Measurements from ENCODE around the gene DSC1.

The DSC1 gene, protein sequence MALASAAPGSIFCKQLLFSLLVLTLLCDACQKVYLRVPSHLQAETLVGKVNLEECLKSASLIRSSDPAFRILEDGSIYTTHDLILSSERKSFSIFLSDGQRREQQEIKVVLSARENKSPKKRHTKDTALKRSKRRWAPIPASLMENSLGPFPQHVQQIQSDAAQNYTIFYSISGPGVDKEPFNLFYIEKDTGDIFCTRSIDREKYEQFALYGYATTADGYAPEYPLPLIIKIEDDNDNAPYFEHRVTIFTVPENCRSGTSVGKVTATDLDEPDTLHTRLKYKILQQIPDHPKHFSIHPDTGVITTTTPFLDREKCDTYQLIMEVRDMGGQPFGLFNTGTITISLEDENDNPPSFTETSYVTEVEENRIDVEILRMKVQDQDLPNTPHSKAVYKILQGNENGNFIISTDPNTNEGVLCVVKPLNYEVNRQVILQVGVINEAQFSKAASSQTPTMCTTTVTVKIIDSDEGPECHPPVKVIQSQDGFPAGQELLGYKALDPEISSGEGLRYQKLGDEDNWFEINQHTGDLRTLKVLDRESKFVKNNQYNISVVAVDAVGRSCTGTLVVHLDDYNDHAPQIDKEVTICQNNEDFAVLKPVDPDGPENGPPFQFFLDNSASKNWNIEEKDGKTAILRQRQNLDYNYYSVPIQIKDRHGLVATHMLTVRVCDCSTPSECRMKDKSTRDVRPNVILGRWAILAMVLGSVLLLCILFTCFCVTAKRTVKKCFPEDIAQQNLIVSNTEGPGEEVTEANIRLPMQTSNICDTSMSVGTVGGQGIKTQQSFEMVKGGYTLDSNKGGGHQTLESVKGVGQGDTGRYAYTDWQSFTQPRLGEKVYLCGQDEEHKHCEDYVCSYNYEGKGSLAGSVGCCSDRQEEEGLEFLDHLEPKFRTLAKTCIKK

DNA sequence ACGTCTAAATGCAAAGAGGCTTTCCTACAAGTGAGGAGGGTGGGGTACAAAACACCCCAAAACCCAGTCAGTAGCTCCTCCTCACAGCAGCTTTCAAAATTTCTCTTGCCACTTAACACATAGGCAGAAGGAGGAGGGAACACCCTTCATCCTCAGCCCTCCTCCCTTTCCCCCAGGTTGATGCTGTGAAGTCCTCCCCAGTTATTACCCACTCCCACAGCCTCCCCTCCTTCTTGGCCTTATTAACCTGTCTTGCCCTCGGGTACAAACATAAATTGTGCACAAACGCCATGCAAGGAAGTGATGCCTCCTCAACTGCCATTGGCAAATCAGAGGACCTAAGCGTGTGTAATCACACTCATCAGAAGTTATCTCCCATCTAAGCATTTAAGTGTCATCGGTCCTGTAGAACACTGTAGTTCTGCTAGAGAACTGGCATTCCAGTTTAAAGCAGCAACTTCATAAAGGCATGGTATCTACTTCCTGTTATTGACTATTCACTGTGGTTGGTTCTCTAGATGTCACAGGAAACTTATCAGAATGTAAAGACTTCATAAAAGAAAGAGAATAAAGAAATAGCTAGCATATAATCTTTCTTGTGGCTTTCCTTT, at the start of gene DSC1:
DSC1 (minus strand) TSS at position 32 of the 611 bp plus-strand sequence. CDS start 262 bp downstream, outside the sequence.
- no peak within 1 kb of the TSS for H3K4me3 ChIP-seq (ENCODE audit: low read depth, low read length)

DNA sequence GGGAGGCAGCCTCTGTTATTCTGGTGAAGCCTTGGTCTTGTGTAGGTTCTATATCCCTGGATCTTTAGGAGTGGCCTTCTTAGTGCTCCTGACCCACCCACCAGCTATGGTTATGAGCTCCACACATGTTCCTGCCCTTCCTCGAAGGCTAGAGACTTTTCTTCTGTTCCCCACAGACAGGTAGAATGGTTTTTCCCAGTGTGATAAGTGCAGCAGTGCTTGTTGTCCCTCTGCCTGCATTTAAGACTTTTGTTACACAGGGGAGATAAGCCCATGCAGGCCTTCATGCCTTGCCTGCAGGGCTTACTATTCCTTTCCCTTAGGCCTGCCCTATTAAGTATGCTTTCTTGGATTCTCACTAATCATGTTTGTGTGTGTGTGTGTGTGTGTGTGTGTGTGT, 48.4 kb upstream of the DSC1 start:
- H3K4me3 ChIP-seq (ENCODE audit: low read depth, low read length) = no peak overlapping the region

DNA sequence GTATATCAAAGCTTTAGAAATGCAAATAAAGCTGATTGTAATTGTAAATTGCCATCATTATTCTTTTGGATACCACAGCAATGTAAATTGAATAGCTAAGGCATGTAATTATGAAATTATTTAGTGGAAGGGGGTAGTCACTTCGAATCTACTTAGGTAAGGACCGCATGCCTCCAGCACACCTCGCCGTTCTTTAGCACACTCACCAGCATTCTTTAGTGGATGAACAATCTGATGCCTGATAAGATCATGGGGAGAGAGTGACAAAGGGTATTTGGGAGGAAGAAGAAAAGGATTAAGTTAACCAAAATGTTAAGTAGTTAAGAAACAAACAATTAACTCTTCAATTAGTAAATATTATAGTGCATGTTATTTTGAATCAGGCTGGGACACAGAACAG, 46.4 kb upstream of the DSC1 start:
- no peak overlapping the region for H3K4me3 ChIP-seq (ENCODE audit: low read depth, low read length)

DNA sequence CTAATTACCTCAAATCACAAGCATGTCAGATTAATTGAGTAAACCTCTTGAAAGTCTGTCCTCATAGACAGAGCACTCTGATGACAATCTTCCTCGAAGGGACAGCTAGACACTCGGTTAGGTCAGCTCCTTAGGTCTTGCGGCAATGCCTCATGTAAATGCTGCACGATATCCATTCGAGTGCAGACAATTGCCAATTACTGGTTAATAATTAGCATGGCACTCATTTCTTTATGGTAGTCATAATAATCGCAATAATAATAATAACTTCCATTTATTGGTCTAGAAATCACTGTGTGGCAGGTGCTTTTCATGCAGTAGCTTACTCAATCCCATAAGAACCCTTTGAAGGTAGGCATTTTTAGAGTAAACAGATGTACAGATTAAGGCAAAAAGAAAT, 44.7 kb upstream of the DSC1 start:
- H3K4me3 ChIP-seq (ENCODE audit: low read depth, low read length) = no peak overlapping the region

DNA sequence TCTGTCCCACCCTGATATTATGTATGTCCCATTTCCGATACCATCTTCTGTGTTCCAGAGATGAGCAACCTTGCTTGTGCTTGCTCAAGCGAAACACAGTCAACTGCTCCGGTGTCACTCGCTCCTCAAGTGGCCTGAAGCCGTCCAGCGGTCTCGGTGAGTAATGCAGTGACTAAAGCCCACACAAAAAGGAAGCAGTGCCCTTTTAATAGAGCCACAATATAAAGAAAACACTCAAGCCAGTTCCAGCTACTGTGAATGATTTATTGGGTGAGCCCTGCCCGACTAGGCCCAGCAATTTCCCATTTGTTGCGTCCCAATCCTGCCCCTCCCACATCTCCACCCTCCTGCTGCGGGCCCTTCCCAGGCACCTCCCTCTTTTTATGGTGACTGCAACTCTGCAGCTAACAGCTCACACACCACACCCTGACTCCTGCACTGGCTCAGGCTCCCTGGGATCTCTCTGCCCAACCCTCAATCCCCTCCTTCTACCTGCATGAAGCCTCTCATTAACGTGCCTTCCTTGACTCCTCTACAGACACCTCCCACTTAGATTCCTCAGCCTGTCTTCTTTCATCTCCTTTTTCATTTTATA, 44.2 kb upstream of the DSC1 start:
- no peak overlapping the region for H3K4me3 ChIP-seq (ENCODE audit: low read depth, low read length)

DNA sequence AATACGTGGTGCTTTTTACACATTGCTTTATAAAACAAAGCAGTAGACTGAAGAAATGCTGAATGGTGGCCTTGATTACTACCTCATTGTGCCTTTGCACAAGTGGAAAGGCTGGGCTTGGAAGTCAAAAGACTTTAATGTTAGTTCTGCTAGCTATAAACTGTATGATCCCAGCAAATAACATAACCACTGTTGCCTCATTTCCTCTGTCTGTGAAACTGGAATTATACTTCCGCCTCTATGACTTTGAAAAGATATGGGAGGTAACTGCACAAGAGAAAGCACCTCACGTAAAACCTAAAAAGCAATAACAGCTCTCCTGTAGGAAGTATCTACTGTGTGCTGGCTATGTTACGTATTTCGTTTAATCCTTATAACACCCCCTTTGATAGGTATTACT, 43.4 kb upstream of the DSC1 start:
- H3K4me3 ChIP-seq (ENCODE audit: low read depth, low read length) = no peak overlapping the region

DNA sequence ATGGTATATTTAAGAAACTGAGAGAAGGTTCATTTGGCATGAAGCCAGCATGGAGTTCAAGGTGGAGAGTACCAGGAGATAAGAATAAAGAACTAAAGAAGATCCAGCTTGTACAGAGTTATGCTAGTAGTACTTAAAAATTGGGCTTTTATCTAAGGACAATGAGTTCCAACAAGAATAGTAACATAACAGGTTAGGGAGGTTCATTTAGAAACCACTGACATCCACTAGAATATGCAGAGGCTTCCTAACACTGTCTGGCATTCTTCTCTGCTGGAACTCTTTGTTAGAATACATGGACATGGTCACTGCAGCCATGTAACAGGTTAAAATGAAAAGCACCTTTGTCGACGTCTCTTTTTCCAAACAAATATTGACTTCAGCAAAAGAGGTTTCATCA, 42.6 kb upstream of the DSC1 start:
- H3K4me3 ChIP-seq (ENCODE audit: low read depth, low read length) = no peak overlapping the region

DNA sequence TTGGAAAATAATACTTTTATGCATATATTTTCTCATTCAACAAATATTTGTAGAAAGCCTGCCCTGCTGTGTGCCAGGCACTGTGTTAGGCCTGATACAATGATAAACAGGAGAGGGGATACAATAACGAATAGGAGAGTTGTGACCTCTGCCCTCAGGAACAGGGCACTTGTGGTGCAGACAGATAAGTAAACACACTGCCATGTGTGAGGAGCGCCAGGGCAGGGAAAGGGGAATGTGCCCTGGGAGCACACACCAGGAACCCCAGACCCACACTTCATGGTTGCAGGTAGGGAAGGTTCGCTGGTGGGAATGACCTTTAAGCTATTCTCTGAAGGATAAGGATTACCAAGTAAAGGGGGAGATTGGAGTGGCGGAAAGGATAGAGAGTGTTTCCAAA, 42.2 kb upstream of the DSC1 start:
- no peak overlapping the region for H3K4me3 ChIP-seq (ENCODE audit: low read depth, low read length)

DNA sequence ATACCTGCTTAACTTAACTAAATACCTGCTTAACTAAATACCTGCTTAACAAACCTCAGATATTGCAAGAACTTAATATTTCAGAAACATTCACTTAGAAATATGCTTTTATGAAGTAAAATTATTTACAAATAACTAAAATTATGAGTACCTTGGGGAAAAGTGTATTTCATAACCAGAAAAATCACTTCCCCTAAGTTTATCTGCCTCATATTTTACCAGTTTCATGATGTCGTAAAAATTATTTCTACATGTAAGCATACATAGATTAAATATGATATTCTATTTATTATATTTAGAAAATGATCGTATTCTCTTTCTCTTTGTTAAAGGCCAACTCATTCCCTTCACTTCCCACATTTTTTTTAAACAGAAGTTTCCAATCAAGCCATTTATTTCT, 41.5 kb upstream of the DSC1 start:
- H3K4me3 ChIP-seq (ENCODE audit: low read depth, low read length) = no peak overlapping the region

DNA sequence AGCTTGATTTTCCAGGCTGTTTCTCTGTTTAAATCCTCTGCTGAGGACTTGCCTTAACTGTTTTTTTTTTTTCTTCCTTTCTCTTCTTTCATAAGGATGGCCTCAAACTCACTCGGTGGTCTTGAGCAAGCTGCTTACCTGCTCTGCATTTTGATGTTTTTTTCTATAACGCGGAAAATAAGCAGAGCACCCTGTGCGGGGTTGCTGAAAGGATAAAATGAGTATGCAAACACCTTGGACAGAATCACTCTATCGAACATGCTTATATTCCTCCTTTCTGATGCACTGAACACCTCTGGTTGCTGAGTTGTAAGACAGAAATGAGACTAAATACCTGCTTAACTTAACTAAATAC, 41.1 kb upstream of the DSC1 start:
- H3K4me3 ChIP-seq (ENCODE audit: low read depth, low read length) = no peak overlapping the region

DNA sequence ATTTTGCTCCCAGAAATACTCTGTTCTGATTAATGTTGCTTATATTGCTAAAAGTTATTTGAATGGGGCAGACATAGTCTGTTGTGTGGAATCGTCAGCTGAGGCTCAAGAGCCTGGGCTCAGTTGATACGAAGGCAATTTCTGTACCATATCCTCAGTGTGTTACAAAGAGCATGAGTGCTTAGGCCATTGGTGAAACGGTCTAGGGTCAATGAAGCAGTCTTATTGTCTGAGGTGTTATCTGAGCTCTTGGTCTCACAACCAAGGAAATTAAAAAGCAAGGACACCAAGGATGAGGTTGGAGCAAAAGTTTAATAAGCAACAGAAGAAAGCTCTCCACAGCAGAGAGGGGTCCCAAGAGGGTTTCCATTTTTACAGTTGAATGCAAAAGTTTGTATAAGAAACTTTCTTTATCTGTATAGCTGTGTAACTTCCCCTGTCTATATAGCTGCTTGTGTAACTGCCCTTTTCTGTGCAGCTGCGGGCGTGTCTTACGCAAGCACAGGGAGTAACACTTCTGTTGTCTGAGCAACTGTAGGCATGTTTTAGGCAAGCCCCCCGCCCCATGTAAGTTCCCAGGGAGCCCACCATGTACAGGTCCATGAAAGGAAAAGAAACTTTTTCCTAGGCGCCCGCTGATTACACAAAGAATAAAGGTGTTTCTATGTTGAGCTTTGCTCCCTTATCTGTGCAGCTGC, 40.6 kb upstream of the DSC1 start:
- H3K4me3 ChIP-seq (ENCODE audit: low read depth, low read length) = no peak overlapping the region

DNA sequence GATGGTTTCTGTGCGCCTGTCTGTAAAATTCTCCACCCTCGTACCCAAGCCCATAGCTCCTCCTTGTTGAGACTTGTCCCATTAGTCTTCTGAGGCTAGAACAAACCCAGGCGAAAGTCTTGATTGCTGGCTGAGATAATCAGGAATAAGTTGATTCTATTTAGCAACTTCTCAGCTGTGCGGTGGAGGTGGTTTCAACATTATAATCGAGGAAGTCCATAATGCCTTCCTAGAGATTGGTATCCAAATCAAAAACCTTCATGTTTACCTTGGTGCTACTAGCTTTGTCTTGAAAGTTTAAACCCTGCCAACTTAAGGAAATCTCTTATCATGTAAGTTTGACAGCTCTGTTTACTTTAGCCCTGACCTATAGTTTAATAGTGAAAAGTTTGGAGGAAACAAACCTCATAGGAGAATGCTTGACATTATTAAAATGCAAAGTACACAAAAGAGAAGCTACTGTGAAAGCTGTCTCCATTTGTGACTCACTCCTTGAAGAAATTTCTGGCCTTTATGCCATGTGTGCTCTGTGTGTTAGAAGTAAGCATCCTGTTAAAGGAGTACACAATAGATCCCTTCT, 36.6 kb upstream of the DSC1 start:
- no peak overlapping the region for H3K4me3 ChIP-seq (ENCODE audit: low read depth, low read length)

DNA sequence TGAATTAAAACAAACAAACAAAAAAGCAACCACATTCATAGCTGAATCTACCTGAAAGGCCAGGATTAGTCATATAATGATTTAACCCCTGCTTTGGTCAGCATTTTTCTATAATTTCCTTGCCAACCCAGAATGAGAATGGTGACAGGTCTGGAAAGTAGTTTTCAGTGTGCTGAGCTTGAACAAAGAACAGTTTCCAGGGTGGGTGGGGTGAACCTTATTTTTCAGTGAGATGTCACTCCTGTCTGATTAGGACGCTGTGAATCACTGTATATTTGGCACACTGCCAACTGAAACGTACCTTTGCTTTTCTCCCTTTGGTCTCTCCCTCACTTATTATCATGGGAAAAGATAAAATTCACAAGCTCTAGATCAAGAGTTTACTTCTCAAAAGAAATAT, 35.0 kb upstream of the DSC1 start:
- H3K4me3 ChIP-seq (ENCODE audit: low read depth, low read length) = no peak overlapping the region

DNA sequence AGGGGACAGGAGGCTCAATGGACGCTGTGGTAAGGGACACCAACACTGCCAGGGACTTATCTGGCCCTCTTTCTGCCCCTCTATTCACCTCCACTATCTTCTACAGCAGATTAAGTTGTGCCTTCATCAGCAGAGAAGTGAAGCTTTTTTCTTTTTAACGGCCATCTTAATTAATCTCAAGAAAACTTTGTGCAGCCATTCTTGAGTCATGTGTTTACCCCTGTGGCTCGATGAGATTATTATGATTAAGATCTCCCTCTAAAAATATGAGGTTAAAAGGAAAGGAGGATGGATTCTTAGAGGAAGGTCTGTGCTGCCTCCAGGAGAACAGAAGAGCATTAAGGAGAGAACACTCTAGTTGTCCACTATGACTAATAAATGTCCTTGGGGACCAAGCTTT, 32.4 kb upstream of the DSC1 start:
- no peak overlapping the region for H3K4me3 ChIP-seq (ENCODE audit: low read depth, low read length)

DNA sequence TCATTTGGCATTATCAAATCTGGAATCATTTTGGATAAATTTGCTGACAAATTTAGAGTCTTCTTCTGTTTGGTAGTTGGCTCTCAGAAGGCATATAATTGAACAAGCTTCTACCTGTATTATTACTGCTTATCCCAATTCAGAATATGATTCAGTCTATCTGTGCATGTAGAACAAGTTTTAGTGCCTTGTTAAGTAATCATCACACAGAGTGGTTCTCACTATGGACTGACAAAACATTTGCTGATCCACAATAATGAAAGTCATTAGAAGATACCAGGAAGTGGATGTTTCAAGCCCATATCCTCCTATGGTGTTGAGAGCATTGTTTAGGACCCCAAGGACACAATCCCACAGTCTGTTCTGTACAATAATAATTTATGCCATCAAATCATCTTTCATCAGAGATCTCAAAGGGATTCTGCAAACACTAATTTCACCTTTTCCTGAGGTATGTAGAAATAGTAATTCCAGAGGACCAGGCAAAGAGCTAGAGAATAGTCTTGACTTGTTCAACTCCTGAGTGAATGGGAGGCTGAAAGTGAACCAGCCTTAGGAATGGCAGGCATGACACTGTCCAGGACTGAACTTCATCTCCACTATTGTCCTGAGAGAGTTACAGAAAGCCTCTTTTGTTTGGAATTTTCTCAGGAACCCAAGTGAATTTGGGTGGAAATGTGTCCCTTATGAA, 29.6 kb upstream of the DSC1 start:
- no peak overlapping the region for H3K4me3 ChIP-seq (ENCODE audit: low read depth, low read length)

DNA sequence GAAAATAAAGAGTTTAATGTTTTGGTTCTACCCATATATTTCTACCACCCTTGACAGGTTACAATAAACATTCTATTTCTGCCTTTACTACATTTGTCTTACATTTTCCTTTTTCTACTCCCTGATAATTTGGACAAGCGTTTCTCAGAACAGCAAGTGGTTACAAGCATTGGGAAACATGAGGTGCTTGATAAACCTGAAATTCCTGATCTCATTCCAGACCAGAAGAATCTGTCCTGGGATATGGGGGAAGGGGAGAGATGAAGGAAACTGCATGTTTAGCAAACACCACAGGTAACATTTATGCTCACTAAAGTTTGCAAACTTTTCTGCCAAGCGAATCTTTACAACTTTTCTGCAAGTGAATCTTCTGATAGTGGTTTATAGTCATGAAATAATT, 28.3 kb upstream of the DSC1 start:
- no peak overlapping the region for H3K4me3 ChIP-seq (ENCODE audit: low read depth, low read length)

DNA sequence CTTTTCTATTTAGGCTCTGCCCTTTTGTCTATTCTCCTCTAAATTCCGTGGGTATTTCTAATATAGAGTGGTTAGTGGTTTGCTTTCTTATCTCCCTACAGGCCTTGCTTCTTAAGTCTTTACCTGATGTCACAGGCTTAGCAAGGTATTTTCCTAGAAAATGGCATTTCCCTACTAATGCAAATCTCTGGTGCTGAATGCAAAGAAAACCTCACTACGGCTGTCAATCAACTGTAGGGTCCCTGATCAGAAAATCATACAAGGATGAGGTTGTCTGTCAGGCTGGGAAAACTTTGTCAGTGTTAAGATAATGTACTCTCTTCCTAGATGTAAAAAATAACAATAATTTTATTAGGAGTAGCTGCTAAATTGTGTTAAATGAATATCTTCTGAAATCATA, 27.1 kb upstream of the DSC1 start:
- H3K4me3 ChIP-seq (ENCODE audit: low read depth, low read length) = no peak overlapping the region

DNA sequence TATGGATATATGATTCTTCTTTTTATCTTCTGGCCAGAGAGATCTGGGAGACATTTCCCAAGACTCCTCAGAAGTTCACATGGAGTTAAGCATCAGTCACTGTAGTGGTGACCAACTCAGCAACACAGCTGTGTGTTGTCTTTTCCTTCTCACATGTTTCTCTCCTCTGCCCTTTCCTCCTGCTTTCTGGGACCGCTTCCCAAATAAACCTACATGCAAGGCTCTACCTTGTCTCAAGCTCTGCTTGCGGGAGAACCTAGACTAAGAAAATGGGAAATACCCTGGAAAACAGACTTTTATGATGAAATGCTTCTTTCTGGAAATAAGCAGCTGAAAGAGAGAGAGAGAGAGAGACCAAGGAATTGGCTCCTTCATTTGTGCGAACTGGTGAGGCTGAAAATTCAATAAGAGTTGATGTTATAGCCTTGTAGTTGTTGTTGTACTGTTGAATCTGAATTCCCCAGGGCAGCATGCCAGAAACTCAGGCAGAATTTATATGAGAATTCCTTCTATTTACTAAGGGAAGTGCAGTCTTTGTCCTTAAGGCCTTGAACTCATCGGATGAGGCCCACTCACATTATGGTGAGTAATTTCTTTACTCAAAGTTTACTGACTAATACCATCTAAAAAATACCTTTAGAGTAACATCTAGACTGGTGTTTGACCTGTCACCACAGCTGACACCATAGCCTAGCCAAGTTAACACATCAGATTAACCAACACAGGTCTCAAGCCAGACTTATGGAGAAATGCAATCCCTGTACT, 22.7 kb upstream of the DSC1 start:
- H3K4me3 ChIP-seq (ENCODE audit: low read depth, low read length) = no peak overlapping the region

DNA sequence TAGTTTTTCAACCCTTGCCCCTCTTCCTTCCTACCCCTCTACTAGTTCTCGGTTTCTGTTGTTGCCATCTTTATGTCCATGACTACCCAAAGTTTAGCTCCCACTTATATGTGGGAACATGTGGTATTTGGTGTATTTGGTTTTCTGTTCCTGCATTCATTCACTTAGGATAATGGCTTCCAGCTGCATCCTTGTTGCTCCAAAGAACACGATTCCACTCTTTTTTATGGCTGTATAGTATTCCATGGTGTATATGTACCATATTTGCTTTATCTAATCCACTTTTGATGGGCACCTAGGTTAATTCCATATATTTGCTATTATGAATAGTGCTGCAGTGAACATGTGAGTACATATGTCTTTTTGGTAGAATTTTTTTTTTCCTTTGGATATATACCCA, 20.6 kb upstream of the DSC1 start:
- H3K4me3 ChIP-seq (ENCODE audit: low read depth, low read length) = no peak overlapping the region
